ENCODE results near the gene TCF7L2.

DNA sequence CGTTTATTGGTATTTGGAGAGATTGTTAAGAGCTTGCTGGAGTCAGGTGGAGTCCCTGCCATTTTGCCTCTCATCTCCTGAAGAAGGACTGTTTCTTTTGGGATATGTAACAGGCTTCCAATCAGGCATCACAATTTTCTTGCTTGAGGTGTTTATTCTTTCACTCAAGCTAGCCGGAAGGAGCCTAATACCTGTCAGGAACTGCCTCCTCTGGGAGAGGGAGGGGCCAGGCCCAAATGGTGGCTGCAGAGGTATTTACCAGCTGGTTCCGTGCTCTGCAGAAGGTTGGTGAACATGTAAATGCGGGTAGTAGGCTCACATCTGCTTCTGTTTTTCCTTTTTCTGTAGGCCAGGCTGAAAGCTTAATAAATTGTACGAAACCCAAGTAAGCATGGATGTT, 114.0 kb downstream of the TCF7L2 start:
- no peak for TF ChIP-seq EP300 (IDR thresholded peaks at IDR 0.05)
- TF ChIP-seq, protein P1, sequence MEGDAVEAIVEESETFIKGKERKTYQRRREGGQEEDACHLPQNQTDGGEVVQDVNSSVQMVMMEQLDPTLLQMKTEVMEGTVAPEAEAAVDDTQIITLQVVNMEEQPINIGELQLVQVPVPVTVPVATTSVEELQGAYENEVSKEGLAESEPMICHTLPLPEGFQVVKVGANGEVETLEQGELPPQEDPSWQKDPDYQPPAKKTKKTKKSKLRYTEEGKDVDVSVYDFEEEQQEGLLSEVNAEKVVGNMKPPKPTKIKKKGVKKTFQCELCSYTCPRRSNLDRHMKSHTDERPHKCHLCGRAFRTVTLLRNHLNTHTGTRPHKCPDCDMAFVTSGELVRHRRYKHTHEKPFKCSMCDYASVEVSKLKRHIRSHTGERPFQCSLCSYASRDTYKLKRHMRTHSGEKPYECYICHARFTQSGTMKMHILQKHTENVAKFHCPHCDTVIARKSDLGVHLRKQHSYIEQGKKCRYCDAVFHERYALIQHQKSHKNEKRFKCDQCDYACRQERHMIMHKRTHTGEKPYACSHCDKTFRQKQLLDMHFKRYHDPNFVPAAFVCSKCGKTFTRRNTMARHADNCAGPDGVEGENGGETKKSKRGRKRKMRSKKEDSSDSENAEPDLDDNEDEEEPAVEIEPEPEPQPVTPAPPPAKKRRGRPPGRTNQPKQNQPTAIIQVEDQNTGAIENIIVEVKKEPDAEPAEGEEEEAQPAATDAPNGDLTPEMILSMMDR (IDR thresholded peaks at IDR 0.05), result no peak
- TF ChIP-seq POLR2A (IDR thresholded peaks at IDR 0.05), result no peak

Data from tibial nerve (tissue), 4 donors.